OCI-LY1 (cell line): ENCODE data around the gene NACA.
"Not testable (repeated sequence)": the region's sequence is repeated elsewhere in the genome, so short reads cannot be mapped to it uniquely, and the experiment has no call there.

Source experiments
- H2AFZ ChIP-seq: fragments of 200-600 bp; sonication (generic), shearing (Covaris generic); 2 replicates; pipeline ENCODE4 v1.6.0; 2014; ENCODE audit warnings: antibody characterized with exemption, mild to moderate bottlenecking, low read length
- H3F3A ChIP-seq: fragments of 200-600 bp; sonication (generic), shearing (Covaris generic); 2 replicates; pipeline ENCODE4 v1.6.0; 2014; ENCODE audit warnings: mild to moderate bottlenecking, antibody characterized with exemption, low read length, moderate library complexity; ENCODE audit not compliant: insufficient read depth
- H3K27ac ChIP-seq: fragments of 200-600 bp; sonication (generic); 2 replicates; pipeline ENCODE4 v1.5.1; 2014; ENCODE audit warnings: low read length, mixed run types, mild to moderate bottlenecking, low read depth; ENCODE audit not compliant: poor library complexity, severe bottlenecking
- H3K27me3 ChIP-seq: fragments of 200-600 bp; sonication (generic); 2 replicates; pipeline ENCODE4 v1.6.0; 2014; ENCODE audit warnings: antibody characterized with exemption, mild to moderate bottlenecking, low read length, moderate library complexity; ENCODE audit not compliant: insufficient read depth
- H3K36me3 ChIP-seq: fragments of 200-600 bp; sonication (generic); 2 replicates; pipeline ENCODE4 v1.6.1; 2014; ENCODE audit warnings: mild to moderate bottlenecking, antibody characterized with exemption, low read length, moderate library complexity, mixed read lengths; ENCODE audit not compliant: insufficient read depth
- H3K4me1 ChIP-seq: fragments of 200-600 bp; sonication (generic); 2 replicates; pipeline ENCODE4 v1.5.1; 2014; ENCODE audit warnings: mild to moderate bottlenecking, low read length, moderate library complexity; ENCODE audit not compliant: insufficient read depth, severe bottlenecking
- H3K4me2 ChIP-seq: fragments of 200-600 bp; sonication (generic), shearing (Covaris generic); 2 replicates; pipeline ENCODE4 v1.6.1; 2014; ENCODE audit warnings: low read length
- H3K4me3 ChIP-seq: fragments of 200-600 bp; sonication (generic); 2 replicates; pipeline ENCODE4 v1.5.1; 2014; ENCODE audit warnings: low read length, low read depth, mild to moderate bottlenecking, mixed read lengths; ENCODE audit not compliant: poor library complexity, severe bottlenecking
- H3K79me2 ChIP-seq: fragments of 200-600 bp; shearing (Covaris generic); 2 replicates; pipeline ENCODE4 v1.6.1; 2016; ENCODE audit warnings: mixed run types, low read length, mixed read lengths; ENCODE audit not compliant: insufficient read depth
- H3K9ac ChIP-seq: fragments of 200-600 bp; sonication (generic), shearing (Covaris generic); 2 replicates; pipeline ENCODE4 v1.6.1; 2014; ENCODE audit warnings: mild to moderate bottlenecking, low read length, mixed read lengths
- H3K9me2 ChIP-seq: fragments of 200-600 bp; sonication (generic), shearing (Covaris generic); 2 replicates; pipeline ENCODE4 v1.6.1; 2014; ENCODE audit warnings: low read depth, mild to moderate bottlenecking, low read length, mixed read lengths
- H3K9me3 ChIP-seq: fragments of 200-600 bp; shearing (Covaris generic); 2 replicates; pipeline ENCODE4 v1.6.1; 2014; ENCODE audit warnings: low read length, mixed read lengths
- H4K20me1 ChIP-seq: fragments of 200-600 bp; sonication (generic), shearing (Covaris generic); 2 replicates; pipeline ENCODE4 v1.6.0; 2016; ENCODE audit warnings: mild to moderate bottlenecking, low read length; ENCODE audit not compliant: insufficient read depth
- CTCF ChIP-seq: fragments of 200-600 bp; sonication (generic), shearing (Covaris generic); IDR thresholded peaks from 2 replicates; pipeline ENCODE4 v1.5.1; 2017; ENCODE audit warnings: mild to moderate bottlenecking, antibody characterized with exemption, low read length, moderate library complexity, mixed read lengths
- EZH2 ChIP-seq: fragments of 200-600 bp; sonication (generic), shearing (Covaris generic); IDR thresholded peaks from 2 replicates; pipeline ENCODE4 v1.8.0; 2017; ENCODE audit warnings: borderline replicate concordance, mixed run types, mild to moderate bottlenecking, antibody characterized with exemption, low read length, moderate library complexity, mixed read lengths

The NACA gene

DNA sequence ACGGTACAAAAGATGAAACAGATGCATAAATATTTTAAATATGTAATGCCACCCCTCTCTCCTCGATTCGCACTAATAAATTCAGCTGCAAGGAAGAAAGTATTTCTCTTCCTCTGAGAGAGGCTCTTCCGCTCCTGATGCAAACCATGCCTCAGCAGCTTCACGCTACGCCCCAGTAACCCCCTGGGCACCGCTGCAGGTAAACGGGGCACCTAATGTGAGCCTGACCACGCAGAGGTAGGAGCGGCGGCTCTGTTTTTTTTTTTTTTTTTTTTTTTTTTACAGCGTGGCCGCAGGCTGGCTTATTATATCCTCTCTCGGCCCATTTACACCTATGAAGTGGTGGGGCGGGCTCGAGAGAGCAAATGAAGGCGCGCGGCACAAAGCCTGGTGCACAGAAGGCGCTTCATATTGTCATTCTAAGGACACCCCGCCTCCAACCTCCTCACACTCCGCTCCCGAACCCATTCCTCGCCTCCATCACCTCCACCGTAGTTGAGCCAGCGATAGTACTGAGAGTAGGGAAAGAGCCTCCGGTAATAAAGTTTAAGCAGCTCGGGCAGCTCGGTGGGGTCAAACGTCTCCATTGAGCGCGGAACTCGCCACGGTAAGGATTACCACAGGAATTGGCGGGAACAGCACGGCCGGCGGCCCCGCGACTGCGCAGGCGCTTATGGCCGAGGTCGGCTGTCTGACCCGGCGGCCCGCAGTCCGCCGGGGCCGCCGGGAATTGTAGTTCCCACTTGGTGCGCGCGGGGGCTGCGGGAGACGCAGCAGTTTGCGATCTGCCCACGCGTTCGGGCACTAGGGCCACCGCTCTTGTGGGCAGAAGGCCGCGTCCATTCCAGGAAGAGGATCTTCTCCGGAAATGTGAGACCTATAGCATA lies 26.9 kb upstream of the NACA start, which contains the start of gene PRIM1:
TSS of gene PRIM1 (minus strand) at position 612 of the 887 bp plus-strand sequence. CDS start at position 587, 25 bp downstream.
- peaks cover 30% of the 10 kb centered on the region for H3K4me1 ChIP-seq
- H4K20me1 ChIP-seq, result no peaks in the 10 kb centered on the region
- peak within 1 kb of the TSS; percentile 94 for H3K4me2 ChIP-seq
- H3K27ac ChIP-seq, result peak within 1 kb of the TSS; percentile 97
- no peaks in the 10 kb centered on the region for H3K79me2 ChIP-seq
- H3K27me3 ChIP-seq, result no peaks in the 10 kb centered on the region
- no peaks in the 10 kb centered on the region for H3K9me3 ChIP-seq
- TF ChIP-seq CTCF (no peak), EZH2 (no peak)
- peaks cover 19% of the 10 kb centered on the region; the same call in 1 of the 2 replicates for H3K36me3 ChIP-seq
- peak within 1 kb of the TSS; percentile 62 for H3K4me3 ChIP-seq
- no peaks in the 10 kb centered on the region for H3K9me2 ChIP-seq
- H3F3A ChIP-seq, result peaks cover 9% of the 10 kb centered on the region; the same call in 1 of the 2 replicates
- peak within 1 kb of the TSS; percentile 84 for H3K9ac ChIP-seq
- H2AFZ ChIP-seq, result peak within 1 kb of the TSS; percentile 61; the same call in 1 of the 2 replicates

DNA sequence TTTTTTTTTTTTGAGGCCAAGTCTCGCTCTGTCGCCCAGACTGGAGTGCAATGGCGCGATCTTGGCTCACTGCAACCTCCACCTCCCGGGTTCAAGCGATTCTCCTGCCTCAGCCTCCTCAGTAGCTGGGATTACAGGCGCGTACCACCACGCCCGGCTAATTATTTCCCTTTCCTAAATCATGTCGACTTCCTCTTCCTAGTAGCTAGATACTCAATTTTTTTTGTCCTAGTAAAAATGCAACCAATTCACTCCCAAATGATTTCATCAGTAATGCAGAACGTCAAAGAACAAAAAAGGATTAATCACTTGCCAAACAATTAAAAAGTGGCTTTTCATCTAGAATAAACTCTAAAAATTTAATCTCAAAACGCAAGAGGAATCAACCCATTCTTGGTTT lies 25.5 kb upstream of the NACA start:
- Histone ChIP-seq H3K4me3 (peak overlapping the region; percentile 62), H3K4me1 (peaks cover 29% of the 10 kb centered on the region), H3K27ac (peak overlapping the region; percentile 97), H3K9ac (peak overlapping the region; percentile 84), H3K4me2 (peak overlapping the region; percentile 94), H3K36me3 (peaks cover 31% of the 10 kb centered on the region)
- H3K27me3 ChIP-seq, H3K9me2 ChIP-seq, H2AFZ ChIP-seq, H3K9me3 ChIP-seq, H3F3A ChIP-seq, H4K20me1 ChIP-seq, H3K79me2 ChIP-seq: not testable (repeated sequence)

DNA sequence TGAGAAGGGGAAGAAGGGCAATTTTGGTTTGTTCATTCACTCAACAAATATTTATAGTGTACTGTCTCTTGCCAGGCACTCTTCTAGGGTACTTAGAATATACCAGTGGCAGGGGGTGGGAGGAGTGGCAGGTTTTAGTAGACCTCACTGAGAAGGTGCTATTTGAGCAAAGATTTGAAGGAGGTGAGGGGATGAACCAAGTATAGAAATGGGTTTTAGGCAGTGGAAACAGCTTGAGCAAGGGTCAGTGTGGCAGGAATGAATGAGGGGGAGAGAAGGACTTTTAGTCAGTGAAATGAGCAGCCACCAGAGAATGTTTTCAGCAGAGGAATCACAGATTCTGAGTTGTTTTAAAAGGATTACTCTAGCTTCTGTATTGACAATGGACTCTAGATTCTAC lies 24.8 kb upstream of the NACA start:
- peak overlapping the region; percentile 97 for H3K27ac ChIP-seq
- no peak overlapping the region; the same call in 1 of the 2 replicates for H3K9ac ChIP-seq
- H3K4me3 ChIP-seq, result no peak overlapping the region
- H2AFZ ChIP-seq, result no peak overlapping the region
- H3F3A ChIP-seq, result peaks cover 9% of the 10 kb centered on the region; the same call in 1 of the 2 replicates
- H3K9me2 ChIP-seq, result no peaks in the 10 kb centered on the region
- H3K36me3 ChIP-seq, result peaks cover 38% of the 10 kb centered on the region
- no peaks in the 10 kb centered on the region for H3K79me2 ChIP-seq
- H3K27me3 ChIP-seq, result no peaks in the 10 kb centered on the region
- TF ChIP-seq CTCF (no peak), EZH2 (no peak)
- no peaks in the 10 kb centered on the region for H3K9me3 ChIP-seq
- H4K20me1 ChIP-seq, result no peaks in the 10 kb centered on the region
- H3K4me1 ChIP-seq, result peaks cover 29% of the 10 kb centered on the region
- H3K4me2 ChIP-seq, result peak overlapping the region; percentile 10; the same call in 1 of the 2 replicates
